HL-60 (cell line): ENCODE measurements around the gene TMEM143.
"Not testable (repeated sequence)": the region's sequence is repeated elsewhere in the genome, so short reads cannot be mapped to it uniquely, and the experiment has no call there.

ENCODE experiments used
- GABPA ChIP-seq: IDR thresholded peaks from 2 replicates; pipeline ENCODE4 v1.6.1; 2012; ENCODE audit warnings: low read depth
- POLR2AphosphoS5 ChIP-seq: IDR thresholded peaks from 2 replicates; pipeline ENCODE4 v1.6.1; 2012; ENCODE audit warnings: low read depth
- REST ChIP-seq: IDR thresholded peaks from 2 replicates; pipeline ENCODE4 v1.6.1; 2012; ENCODE audit warnings: low read depth; ENCODE audit not compliant: insufficient replicate concordance
- SPI1 ChIP-seq: IDR thresholded peaks from 2 replicates; pipeline ENCODE4 v1.6.1; 2012; ENCODE audit warnings: low read depth, mild to moderate bottlenecking, borderline replicate concordance
- TF ChIP-seq, protein P1 (sequence below): IDR thresholded peaks from one replicate; pipeline ENCODE4 v1.5.1; 2011; ENCODE audit warnings: low read length, control low read depth, inconsistent platforms; ENCODE audit not compliant: insufficient read depth

GRCh38 chr19:48371771-48372170 lies 8.0 kb upstream of the TMEM143 start:
- TF ChIP-seq, protein P1, sequence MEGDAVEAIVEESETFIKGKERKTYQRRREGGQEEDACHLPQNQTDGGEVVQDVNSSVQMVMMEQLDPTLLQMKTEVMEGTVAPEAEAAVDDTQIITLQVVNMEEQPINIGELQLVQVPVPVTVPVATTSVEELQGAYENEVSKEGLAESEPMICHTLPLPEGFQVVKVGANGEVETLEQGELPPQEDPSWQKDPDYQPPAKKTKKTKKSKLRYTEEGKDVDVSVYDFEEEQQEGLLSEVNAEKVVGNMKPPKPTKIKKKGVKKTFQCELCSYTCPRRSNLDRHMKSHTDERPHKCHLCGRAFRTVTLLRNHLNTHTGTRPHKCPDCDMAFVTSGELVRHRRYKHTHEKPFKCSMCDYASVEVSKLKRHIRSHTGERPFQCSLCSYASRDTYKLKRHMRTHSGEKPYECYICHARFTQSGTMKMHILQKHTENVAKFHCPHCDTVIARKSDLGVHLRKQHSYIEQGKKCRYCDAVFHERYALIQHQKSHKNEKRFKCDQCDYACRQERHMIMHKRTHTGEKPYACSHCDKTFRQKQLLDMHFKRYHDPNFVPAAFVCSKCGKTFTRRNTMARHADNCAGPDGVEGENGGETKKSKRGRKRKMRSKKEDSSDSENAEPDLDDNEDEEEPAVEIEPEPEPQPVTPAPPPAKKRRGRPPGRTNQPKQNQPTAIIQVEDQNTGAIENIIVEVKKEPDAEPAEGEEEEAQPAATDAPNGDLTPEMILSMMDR = not testable (repeated sequence)
- not testable (repeated sequence) for TF ChIP-seq POLR2AphosphoS5, REST, SPI1, GABPA
